SU-DHL-6 (cell line): ENCODE measurements around the gene RCCD1.

ENCODE experiments used
- EZH2phosphoT487 ChIP-seq: fragments of 200-600 bp; sonication (generic), shearing (Covaris generic); conservative IDR thresholded peaks from 2 replicates; pipeline ENCODE4 v1.6.1; 2018; ENCODE audit warnings: mild to moderate bottlenecking, antibody characterized with exemption, low read length, moderate library complexity, mixed read lengths
- TF ChIP-seq, protein P1 (sequence below): fragments of 200-600 bp; sonication (generic); IDR thresholded peaks from one replicate; pipeline ENCODE4 v1.5.1; 2017; ENCODE audit warnings: antibody characterized with exemption, mild to moderate bottlenecking, low read length, moderate library complexity; ENCODE audit not compliant: insufficient read depth, poor library complexity, severe bottlenecking

DNA sequence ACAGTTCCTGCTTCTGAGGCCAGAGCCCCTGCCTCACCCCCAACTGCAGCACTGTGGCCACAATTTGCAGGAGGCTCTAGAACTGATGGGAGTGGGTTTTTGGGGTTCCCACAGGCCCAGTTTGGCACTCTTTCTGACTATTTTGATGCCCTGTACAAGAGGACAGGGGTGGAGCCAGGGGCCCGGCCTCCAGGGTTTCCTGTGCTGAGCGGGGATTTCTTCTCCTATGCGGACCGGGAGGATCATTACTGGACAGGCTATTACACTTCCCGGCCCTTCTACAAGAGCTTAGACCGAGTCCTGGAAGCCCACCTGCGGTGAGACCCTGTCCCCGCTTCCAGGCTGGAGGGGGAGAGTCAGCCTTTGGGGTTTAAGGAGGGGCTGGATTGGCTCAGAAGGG lies 44.7 kb upstream of the RCCD1 start:
- TF ChIP-seq, protein P1, sequence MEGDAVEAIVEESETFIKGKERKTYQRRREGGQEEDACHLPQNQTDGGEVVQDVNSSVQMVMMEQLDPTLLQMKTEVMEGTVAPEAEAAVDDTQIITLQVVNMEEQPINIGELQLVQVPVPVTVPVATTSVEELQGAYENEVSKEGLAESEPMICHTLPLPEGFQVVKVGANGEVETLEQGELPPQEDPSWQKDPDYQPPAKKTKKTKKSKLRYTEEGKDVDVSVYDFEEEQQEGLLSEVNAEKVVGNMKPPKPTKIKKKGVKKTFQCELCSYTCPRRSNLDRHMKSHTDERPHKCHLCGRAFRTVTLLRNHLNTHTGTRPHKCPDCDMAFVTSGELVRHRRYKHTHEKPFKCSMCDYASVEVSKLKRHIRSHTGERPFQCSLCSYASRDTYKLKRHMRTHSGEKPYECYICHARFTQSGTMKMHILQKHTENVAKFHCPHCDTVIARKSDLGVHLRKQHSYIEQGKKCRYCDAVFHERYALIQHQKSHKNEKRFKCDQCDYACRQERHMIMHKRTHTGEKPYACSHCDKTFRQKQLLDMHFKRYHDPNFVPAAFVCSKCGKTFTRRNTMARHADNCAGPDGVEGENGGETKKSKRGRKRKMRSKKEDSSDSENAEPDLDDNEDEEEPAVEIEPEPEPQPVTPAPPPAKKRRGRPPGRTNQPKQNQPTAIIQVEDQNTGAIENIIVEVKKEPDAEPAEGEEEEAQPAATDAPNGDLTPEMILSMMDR: no peak
- TF ChIP-seq EZH2phosphoT487: no peak
